T-cell (primary cell): Measurements from ENCODE around the gene C12orf43. TPM values are rescaled to one million over a fixed set of nuclear protein-coding genes. Genes with fewer than 3 reads are reported as not detected.

Experiments used
- ATAC-seq, 4 experiments: fragments of 200-7000 bp in 3 of 4; fragments of 150-1000 bp in 1 of 4; cut with Tn5 transposase; replicated peaks in 1 of 4; 1 replicate in 3 of 4; 2 replicates in 1 of 4; pipeline ENCODE4 v1.10.0; 2021; ENCODE audit warnings: moderate library complexity in 3 of 4, mild to moderate bottlenecking in 2 of 4, moderate number of reproducible peaks in 1 of 4
- CTCF ChIA-PET, 2 donors: fragments of 300-600 bp; sonication (Branson Sonifier 250); formaldehyde crosslinking; loops; one replicate each; lab custom pipeline; 2022; ENCODE audit warnings: antibody characterized with exemption in 2 of 2; lab: Charles Lee
- POLR2A ChIA-PET, 2 donors: fragments of 300-600 bp; sonication (Branson Sonifier 250); formaldehyde crosslinking; loops; one replicate each; lab custom pipeline; 2022; ENCODE audit warnings: antibody characterized with exemption in 2 of 2; lab: Charles Lee
- DNase-seq, 35 experiments: peaks; one replicate each; pipeline versions ENCODE4 v3.0.0 to v3.0.0-alpha.2; 2013 to 2023
- H3K27ac ChIP-seq: one replicate; pipeline ENCODE4 v1.5.1; 2013; ENCODE audit warnings: low read length
- H3K27me3 ChIP-seq, 2 experiments: replicated peaks in 1 of 2; 1 replicate in 1 of 2; 2 replicates in 1 of 2; pipeline versions ENCODE4 v1.6.1 to v1.7.0; 2013; ENCODE audit warnings: low read length in 1 of 2, mixed read lengths in 1 of 2; ENCODE audit not compliant: control insufficient read depth in 2 of 2, insufficient read depth in 2 of 2; ENCODE audit errors: extremely low read depth in 1 of 2
- H3K36me3 ChIP-seq, 2 donors: 1 replicate in 1 of 2; 2 replicates in 1 of 2; pipeline versions ENCODE4 v1.6.1 to v1.7.0; 2013; ENCODE audit warnings: low read length in 1 of 2; ENCODE audit not compliant: control insufficient read depth in 2 of 2, insufficient read depth in 1 of 2; ENCODE audit errors: extremely low read depth in 1 of 2
- H3K4me1 ChIP-seq, 2 experiments: 1 replicate in 1 of 2; 2 replicates in 1 of 2; pipeline versions ENCODE4 v1.6.1 to v1.7.0; 2013; ENCODE audit warnings: low read length in 2 of 2, mixed read lengths in 1 of 2; ENCODE audit not compliant: insufficient read depth in 2 of 2, control insufficient read depth in 1 of 2; ENCODE audit errors: extremely low read depth in 1 of 2
- H3K4me3 ChIP-seq, 2 donors: 1 replicate in 1 of 2; 2 replicates in 1 of 2; pipeline versions ENCODE4 v1.5.1 to v1.7.0; 2013; ENCODE audit warnings: mild to moderate bottlenecking in 2 of 2, low read length in 1 of 2, moderate library complexity in 1 of 2; ENCODE audit not compliant: control insufficient read depth in 1 of 2; ENCODE audit errors: extremely low read depth in 1 of 2
- H3K9me3 ChIP-seq: 2 replicates; pipeline ENCODE4 v1.7.0; 2013
- H3K27ac Mint-ChIP-seq, 2 donors: one replicate each; pipeline ENCODE4 v1.8.0; 2020 to 2021; ENCODE audit warnings: mild to moderate bottlenecking in 2 of 2, mixed read lengths in 2 of 2
- H3K27me3 Mint-ChIP-seq, 2 donors: one replicate each; pipeline ENCODE4 v1.8.0; 2021 to 2022; ENCODE audit warnings: mixed read lengths in 2 of 2
- H3K36me3 Mint-ChIP-seq: one replicate; pipeline ENCODE4 v1.8.0; 2021; ENCODE audit warnings: mixed read lengths
- H3K4me1 Mint-ChIP-seq, 3 donors: one replicate each; pipeline ENCODE4 v1.8.0; 2020 to 2022; ENCODE audit warnings: mixed read lengths in 3 of 3, mild to moderate bottlenecking in 1 of 3
- H3K4me3 Mint-ChIP-seq, 3 donors: one replicate each; pipeline ENCODE4 v1.8.0; 2020 to 2022; ENCODE audit warnings: mild to moderate bottlenecking in 3 of 3, mixed read lengths in 3 of 3, moderate library complexity in 3 of 3
- H3K9me3 Mint-ChIP-seq, 3 donors: one replicate each; pipeline ENCODE4 v1.8.0; 2020 to 2022; ENCODE audit warnings: mixed read lengths in 3 of 3
- WGBS: methylation state at CpG from one replicate; pipeline ENCODE4 v1.1.5; 2013; ENCODE audit warnings: missing lambda C conversion rate; ENCODE audit not compliant: insufficient coverage; 5-methylcytosine and 5-hydroxymethylcytosine counted together
- total RNA-seq, 35 experiments: library from RNA in 6 of 35; stranded (reverse) in 6 of 35; fragments of 120-200 nt in 1 of 35; gene quantifications; one replicate each; pipeline versions ENCODE4 v1.2.1 to v1.2.4 and lab custom pipeline; 2013 to 2026

The C12orf43 gene
- total RNA-seq, 5 donors from 2014 or later (not counting 1 experiment from before 2014, with no cell fraction given), result 15.5 to 19.4 (median 18.2) TPM

DNA sequence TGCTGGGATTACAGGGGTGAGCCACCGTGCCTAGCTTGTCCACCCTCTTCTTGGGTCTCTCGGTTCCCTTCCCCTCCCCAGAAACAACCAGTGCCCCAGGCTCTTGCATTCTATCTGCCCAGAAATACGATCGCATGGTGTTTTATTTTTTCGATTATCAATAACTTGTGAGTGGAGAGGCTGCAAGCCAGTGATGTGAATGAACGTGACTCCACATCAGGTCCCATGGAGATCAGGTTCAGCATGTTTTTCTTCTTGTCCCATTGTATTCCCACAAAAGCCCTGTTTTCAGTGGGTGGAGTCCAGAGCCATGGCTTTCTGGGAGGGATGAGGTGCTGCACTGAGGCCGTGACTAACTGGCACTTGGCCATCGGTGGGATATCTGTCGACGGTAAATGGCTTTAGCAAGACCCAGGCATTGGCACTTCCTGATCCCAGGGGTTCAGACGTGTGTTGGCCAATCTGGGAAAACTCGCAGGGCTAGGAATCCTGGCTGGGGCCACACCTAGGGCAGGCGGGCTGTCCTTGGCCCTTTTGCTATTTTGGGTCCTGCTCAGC, 50.7 kb downstream of the C12orf43 start:
- H3K27ac ChIP-seq, result no peak overlapping the region
- no peak overlapping the region for H3K4me3 Mint-ChIP-seq
- 85% methylated on average over 9 of the region's 13 CpGs for WGBS

DNA sequence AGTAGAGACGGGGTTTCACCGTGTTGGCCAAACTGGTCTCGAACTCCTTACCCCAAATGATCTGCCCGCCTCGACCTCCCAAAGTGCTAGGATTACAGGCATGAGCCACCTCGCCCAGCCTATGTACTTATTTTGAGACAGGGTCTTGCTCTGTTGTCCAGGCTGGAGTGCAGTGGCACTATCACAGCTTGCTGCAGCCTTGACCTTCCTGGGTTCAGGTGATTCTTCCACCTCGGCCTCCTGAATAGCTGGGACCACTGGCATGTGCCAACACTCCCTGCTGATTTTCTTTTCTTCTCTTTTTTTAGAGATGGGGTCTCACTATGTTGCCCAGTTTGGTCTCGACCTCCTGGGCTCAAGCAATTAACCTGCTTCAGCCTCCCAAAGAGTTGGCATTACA, 52.0 kb downstream of the C12orf43 start:
- no peak overlapping the region for H3K4me3 ChIP-seq
- ChIA-PET POLR2A (no interaction called here), CTCF (interaction anchor here in 1 of 2 donors (0.7 kb wide), 2 partner anchors 10 to 246 kb away, joined by 3 to 5 read pairs; no protein-coding TSS in a partner anchor)
- Mint-ChIP-seq H3K27ac (no peak overlapping the region), H3K27me3 (no peaks in the 10 kb centered on the region), H3K4me1 (peaks cover 0 to 17% (median 14%) of the 10 kb centered on the region in 3 donors), H3K9me3 (no peaks in the 10 kb centered on the region), H3K4me3 (no peak overlapping the region), H3K36me3 (no peaks in the 10 kb centered on the region)
- no peak for ATAC-seq
- H3K27ac ChIP-seq, result no peak overlapping the region
- 88% methylated on average over 3 of the region's 8 CpGs for WGBS
- no peaks in the 10 kb centered on the region for H3K36me3 ChIP-seq
- no peaks in the 10 kb centered on the region for H3K27me3 ChIP-seq
- no peaks in the 10 kb centered on the region for H3K9me3 ChIP-seq
- no peak for DNase-seq
- H3K4me1 ChIP-seq, result peaks cover 6 to 14% of the 10 kb centered on the region in 2 experiments

More for the DNA sequence above, 50.7 kb downstream of the C12orf43 start:
- Mint-ChIP-seq H3K36me3 (no peaks in the 10 kb centered on the region), H3K9me3 (no peaks in the 10 kb centered on the region), H3K27ac (no peak overlapping the region), H3K4me1 (peaks cover 0 to 4% (median 3%) of the 10 kb centered on the region in 3 donors), H3K27me3 (no peaks in the 10 kb centered on the region)
- ATAC-seq (no peak), DNase-seq (no peak)
- Histone ChIP-seq H3K9me3 (no peaks in the 10 kb centered on the region), H3K4me3 (no peak overlapping the region), H3K4me1 (peaks cover 2 to 3% of the 10 kb centered on the region in 2 experiments), H3K27me3 (no peaks in the 10 kb centered on the region), H3K36me3 (no peaks in the 10 kb centered on the region)
- CTCF ChIA-PET, result no interaction called here
- POLR2A ChIA-PET, result no interaction called here

DNA sequence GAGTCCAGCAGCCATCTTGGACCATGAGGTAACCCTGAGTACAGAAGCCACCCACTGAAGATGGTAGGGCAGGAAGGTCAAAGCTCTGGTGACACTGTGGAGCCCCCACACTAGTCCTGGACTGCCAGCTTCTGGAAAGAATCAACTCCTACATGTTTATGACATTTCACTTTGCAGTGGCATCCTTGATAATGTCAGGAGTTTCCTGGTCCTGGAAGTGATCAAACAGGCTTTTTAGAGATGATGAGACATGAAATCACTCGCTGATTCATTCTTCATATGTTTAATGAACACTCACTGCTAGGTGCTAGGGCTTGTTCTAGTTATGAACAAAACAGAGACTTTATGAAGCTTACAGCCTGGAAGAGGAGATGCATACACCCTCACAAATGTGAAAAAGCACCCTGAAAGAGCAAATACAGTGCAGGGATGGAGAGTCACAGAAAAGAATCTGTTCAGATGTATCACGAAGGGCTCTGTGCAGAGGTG, 53.7 kb downstream of the C12orf43 start:
- no peaks in the 10 kb centered on the region for H3K36me3 ChIP-seq
- no peaks in the 10 kb centered on the region for H3K9me3 ChIP-seq
- no peak overlapping the region for H3K4me3 ChIP-seq
- ChIA-PET POLR2A (no interaction called here), CTCF (interaction anchor here (0.5 to 0.8 kb wide), 3 partner anchors 9 to 102 kb away, joined by 3 to 5 read pairs (median 3); no protein-coding TSS in a partner anchor)
- H3K27ac Mint-ChIP-seq, result no peak overlapping the region
- H3K4me1 ChIP-seq, result peaks cover 6 to 20% of the 10 kb centered on the region in 2 experiments
- no peaks in the 10 kb centered on the region for H3K27me3 Mint-ChIP-seq
- peaks cover 0 to 21% (median 19%) of the 10 kb centered on the region in 3 donors for H3K4me1 Mint-ChIP-seq
- H3K27ac ChIP-seq, result no peak overlapping the region
- H3K27me3 ChIP-seq, result peaks cover 0 to 3% of the 10 kb centered on the region in 2 experiments
- DNase-seq, result no peak
- H3K4me3 Mint-ChIP-seq, result no peak overlapping the region
- ATAC-seq, result no peak
- no peaks in the 10 kb centered on the region for H3K9me3 Mint-ChIP-seq
- no peaks in the 10 kb centered on the region for H3K36me3 Mint-ChIP-seq
- no CpG with 5 or more reads among the region's 2 CpGs for WGBS

DNA sequence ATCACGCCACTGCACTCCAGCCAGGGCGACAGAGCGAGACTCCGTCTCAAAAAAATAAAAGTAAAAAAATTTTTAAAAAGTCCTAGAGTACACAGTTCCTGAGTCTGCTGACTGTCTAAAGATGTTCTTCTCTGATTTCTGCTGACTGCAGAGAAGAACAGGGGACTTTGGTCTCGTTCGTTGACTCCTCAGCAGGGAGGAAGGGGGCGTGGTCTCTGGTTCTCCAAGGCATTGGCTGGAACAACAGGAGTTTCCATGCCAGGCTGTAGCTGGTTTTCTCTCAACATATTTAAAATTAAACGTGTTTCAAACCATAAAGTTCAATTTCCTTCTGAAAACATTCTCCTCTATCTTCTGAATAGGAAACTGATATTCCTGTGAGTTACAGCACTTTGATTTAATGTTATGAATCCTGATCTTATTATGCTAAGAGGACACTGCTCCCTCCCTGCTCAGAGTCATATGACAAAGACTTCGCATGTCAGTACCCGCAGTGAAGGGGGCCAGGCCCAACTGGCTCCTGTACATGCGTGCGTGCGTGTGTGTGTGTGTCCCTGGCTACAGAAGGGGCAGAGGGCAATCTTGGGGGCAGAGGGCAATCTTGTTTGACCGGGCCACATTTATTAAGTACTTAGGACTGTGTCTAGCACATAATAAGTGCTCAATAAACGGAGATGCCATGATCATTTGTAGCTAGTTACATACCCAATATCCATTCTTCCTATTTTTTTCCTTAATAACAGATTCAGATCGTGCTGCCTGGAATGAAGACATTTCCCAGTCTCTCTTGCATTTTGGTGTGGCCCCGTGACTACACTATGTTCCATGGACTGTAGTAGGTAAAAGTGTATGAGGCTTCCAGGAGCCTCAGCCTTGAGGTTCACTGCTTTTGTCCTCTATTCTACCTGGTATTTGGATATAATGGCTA, 54.4 kb downstream of the C12orf43 start:
- WGBS, result 76% methylated on average over 5 of the region's 17 CpGs

DNA sequence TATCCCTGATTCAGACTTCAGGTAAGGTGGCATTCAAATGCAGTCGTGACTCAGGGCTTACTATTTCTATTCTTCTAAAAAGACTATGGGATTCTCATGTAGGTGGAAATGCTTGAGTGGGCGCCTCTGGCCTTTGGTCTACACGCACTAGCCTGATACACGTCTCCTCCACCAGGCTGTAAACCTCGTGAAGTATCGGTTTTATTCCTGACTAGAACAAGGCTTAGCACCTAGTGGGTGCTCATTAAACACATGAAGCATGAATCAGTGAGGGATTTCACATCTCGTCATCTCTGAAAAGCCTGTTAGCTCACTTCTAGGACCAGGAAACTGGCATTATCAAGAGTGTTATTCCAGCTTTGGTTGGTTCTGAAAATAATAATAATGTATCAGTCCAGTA, 55.6 kb downstream of the C12orf43 start:
- Histone ChIP-seq H3K4me1 (peaks cover 6 to 20% of the 10 kb centered on the region in 2 experiments), H3K27me3 (peaks cover 0 to 3% of the 10 kb centered on the region in 2 experiments), H3K36me3 (no peaks in the 10 kb centered on the region), H3K4me3 (no peak overlapping the region), H3K27ac (no peak overlapping the region), H3K9me3 (no peaks in the 10 kb centered on the region)
- no peak for DNase-seq
- H3K4me3 Mint-ChIP-seq, result no peak overlapping the region
- no peaks in the 10 kb centered on the region for H3K27me3 Mint-ChIP-seq
- 100% methylated on average over 1 of the region's 7 CpGs for WGBS
- ChIA-PET POLR2A (no interaction called here), CTCF (interaction anchor here in 1 of 2 donors (1.3 to 1.5 kb wide), 2 partner anchors 12 to 659 kb away, joined by 3 to 9 read pairs; partner anchors contain the start of gene SIRT4)
- ATAC-seq, result no peak
- H3K9me3 Mint-ChIP-seq, result no peaks in the 10 kb centered on the region
- no peak overlapping the region for H3K27ac Mint-ChIP-seq
- no peaks in the 10 kb centered on the region for H3K36me3 Mint-ChIP-seq
- H3K4me1 Mint-ChIP-seq, result peaks cover 0 to 21% (median 19%) of the 10 kb centered on the region in 3 donors

More for the DNA sequence above, 54.4 kb downstream of the C12orf43 start:
- Histone ChIP-seq H3K4me3 (no peak overlapping the region), H3K4me1 (peaks cover 6 to 20% of the 10 kb centered on the region in 2 experiments), H3K27me3 (peaks cover 0 to 3% of the 10 kb centered on the region in 2 experiments), H3K9me3 (no peaks in the 10 kb centered on the region), H3K27ac (no peak overlapping the region), H3K36me3 (no peaks in the 10 kb centered on the region)
- H3K27ac Mint-ChIP-seq, result no peak overlapping the region
- H3K4me1 Mint-ChIP-seq, result peaks cover 0 to 21% (median 19%) of the 10 kb centered on the region in 3 donors
- H3K36me3 Mint-ChIP-seq, result no peaks in the 10 kb centered on the region
- H3K4me3 Mint-ChIP-seq, result no peak overlapping the region
- H3K27me3 Mint-ChIP-seq, result no peaks in the 10 kb centered on the region
- CTCF ChIA-PET, result interaction anchor here in 1 of 2 donors (0.5 kb wide), 1 partner anchor 103 kb away, joined by 3 read pairs; no protein-coding TSS in a partner anchor
- no peaks in the 10 kb centered on the region for H3K9me3 Mint-ChIP-seq
- POLR2A ChIA-PET, result no interaction called here
- no peak for DNase-seq
- ATAC-seq, result no peak
